K562 (cell line): Measurements from ENCODE around the gene ANKRD34A. TPM values are rescaled to one million over a fixed set of nuclear protein-coding genes. Genes with fewer than 3 reads are reported as not detected.

Source experiments
- ATAC-seq: fragments of 200-7000 bp; cut with Tn5 transposase; 3 replicates; pipeline ENCODE4 v1.9.1; 2020; ENCODE audit warnings: moderate library complexity
- BruUV-seq: library from RNA; stranded (reverse); fragments of 400-500 nt; replicated peaks from 2 replicates; lab custom pipeline; 2021; lab: Mats Ljungman, UMichigan
- CTCF ChIA-PET: fragments of 300-600 bp; formaldehyde crosslinking; extraction: SDS; loops from one replicate; lab custom pipeline; 2021; ENCODE audit warnings: low intra/inter-chr PET ratio; lab: Yijun Ruan, JAX
- POLR2A ChIA-PET: fragments of 300-600, 350-650 bp; sonication (Branson Sonifier 250); formaldehyde crosslinking; extraction: SDS; loops from one replicate; lab custom pipeline; 2021; ENCODE audit warnings: antibody characterized with exemption, inconsistent platforms; lab: Yijun Ruan, JAX
- DNase-seq, 4 experiments: peaks; one replicate each; pipeline versions ENCODE4 v3.0.0 to v3.0.0-alpha.2; 2011 to 2018; ENCODE audit warnings: low spot score in 3 of 4, mixed read lengths in 3 of 4; ENCODE audit errors: extremely low read depth in 1 of 4
- FAIRE-seq: peaks from 2 replicates; lab custom pipeline; 2011; peaks lifted over from hg19 to GRCh38; lab: Jason Lieb, UNC
- H2AFZ ChIP-seq: 2 replicates; pipeline ENCODE4 v1.6.0; 2011; ENCODE audit warnings: low read depth, low read length, control low read depth, inconsistent platforms
- H3K27ac ChIP-seq: fragments of 200-600 bp; 3 replicates; pipeline ENCODE4 v1.8.0; 2011; ENCODE audit warnings: low read depth, mild to moderate bottlenecking, control low read depth, inconsistent platforms, low read length, moderate library complexity, mixed read lengths; ENCODE audit errors: extremely low read depth
- H3K27me3 ChIP-seq, 2 experiments: fragments of 300-600 bp in 1 of 2; 2 replicates in 1 of 2; 3 replicates in 1 of 2; pipeline versions ENCODE4 v1.6.0 to v1.8.0; 2011; ENCODE audit warnings: inconsistent platforms in 2 of 2, low read length in 2 of 2, mild to moderate bottlenecking in 1 of 2, mixed read lengths in 1 of 2, moderate library complexity in 1 of 2; ENCODE audit not compliant: control insufficient read depth in 2 of 2, insufficient read depth in 2 of 2
- H3K36me3 ChIP-seq: fragments of 300-600 bp; 3 replicates; pipeline ENCODE4 v1.8.0; 2011; ENCODE audit warnings: mild to moderate bottlenecking, low read length, inconsistent platforms; ENCODE audit not compliant: control insufficient read depth, insufficient read depth
- H3K4me1 ChIP-seq, 2 experiments: fragments of 200-600 bp in 1 of 2; replicated peaks in 1 of 2; 2 replicates in 1 of 2; 3 replicates in 1 of 2; pipeline versions ENCODE4 v1.5.1 to v1.8.0; 2011; ENCODE audit warnings: inconsistent platforms in 2 of 2, low read length in 2 of 2, mild to moderate bottlenecking in 1 of 2, mixed read lengths in 1 of 2, moderate library complexity in 1 of 2; ENCODE audit not compliant: control insufficient read depth in 2 of 2, insufficient read depth in 2 of 2
- H3K4me2 ChIP-seq: 2 replicates; pipeline ENCODE4 v1.6.1; 2011; ENCODE audit warnings: low read length, control low read depth, inconsistent platforms, mixed read lengths; ENCODE audit not compliant: insufficient read depth
- H3K4me3 ChIP-seq: fragments of 200-600 bp; sonication (generic), shearing (Covaris generic); 2 replicates; pipeline ENCODE4 v1.5.1; 2016; ENCODE audit warnings: control low read depth, inconsistent platforms
- H3K79me2 ChIP-seq: fragments of 200-600 bp; 3 replicates; pipeline ENCODE4 v1.8.0; 2011; ENCODE audit warnings: low read length, inconsistent platforms; ENCODE audit not compliant: control insufficient read depth, insufficient read depth
- H3K9ac ChIP-seq, 2 experiments: 2 replicates each; pipeline versions ENCODE4 v1.6.0 to v1.6.1; 2011; ENCODE audit warnings: low read depth in 2 of 2, low read length in 2 of 2, control low read depth in 1 of 2, inconsistent platforms in 1 of 2, mild to moderate bottlenecking in 1 of 2, mixed read lengths in 1 of 2; ENCODE audit not compliant: insufficient read depth in 1 of 2
- H3K9me1 ChIP-seq: one replicate; pipeline ENCODE4 v1.6.0; 2011; ENCODE audit warnings: inconsistent platforms, mild to moderate bottlenecking, low read length, moderate library complexity; ENCODE audit not compliant: control insufficient read depth, insufficient read depth
- H3K9me3 ChIP-seq: replicated peaks from 2 replicates; pipeline ENCODE4 v1.5.1; 2011; ENCODE audit warnings: low read depth, low read length, inconsistent platforms; ENCODE audit not compliant: control insufficient read depth, insufficient read depth
- H4K20me1 ChIP-seq: replicated peaks from 2 replicates; pipeline ENCODE4 v1.6.1; 2011; ENCODE audit warnings: low read length, inconsistent platforms, mixed read lengths; ENCODE audit not compliant: control insufficient read depth, insufficient read depth
- EP300 ChIP-seq: IDR thresholded peaks from 2 replicates; pipeline ENCODE4 v1.6.1; 2012; ENCODE audit warnings: low read length, improper control_type of control experiment
- HDAC6 ChIP-seq: IDR thresholded peaks from 2 replicates; pipeline ENCODE4 v1.6.1; 2012; ENCODE audit warnings: low read depth, mild to moderate bottlenecking, control low read depth, inconsistent platforms, low read length, moderate library complexity
- KDM2B ChIP-seq: fragments of 250-450 bp; sonication (Bioruptor Pico); IDR thresholded peaks from 2 replicates; pipeline ENCODE4 v1.8.0; 2021; ENCODE audit warnings: mild to moderate bottlenecking, moderate library complexity
- MEIS2 ChIP-seq: fragments of 450-650 bp; IDR thresholded peaks from 2 replicates; pipeline ENCODE4 v1.6.1; 2014; ENCODE audit warnings: mild to moderate bottlenecking; ENCODE audit not compliant: partially characterized antibody
- PTRF ChIP-seq: fragments of 450-650 bp; IDR thresholded peaks from 2 replicates; pipeline ENCODE4 v1.6.1; 2016; ENCODE audit warnings: mild to moderate bottlenecking, missing genetic modification characterization, missing compliant biosample characterization
- STAT5A ChIP-seq: IDR thresholded peaks from 2 replicates; pipeline ENCODE4 v1.6.1; 2012; ENCODE audit warnings: low read length, inconsistent platforms, borderline replicate concordance
- ZNF12 ChIP-seq: sonication (generic); formaldehyde crosslinking; IDR thresholded peaks from 2 replicates; pipeline ENCODE4 v1.4.0; 2020; ENCODE audit warnings: mild to moderate bottlenecking, missing genetic modification reagents
- ZNF263 ChIP-seq: sonication (generic); formaldehyde crosslinking; IDR thresholded peaks from 2 replicates; pipeline ENCODE4 v1.8.0; 2022; ENCODE audit warnings: mild to moderate bottlenecking, missing genetic modification reagents, borderline replicate concordance
- ZNF655 ChIP-seq: fragments of 250-450 bp; sonication (Bioruptor Pico); IDR thresholded peaks from 2 replicates; pipeline ENCODE4 v1.5.0; 2021
- WGBS: fragments of 100-300 bp; shearing (Covaris generic); methylation state at CpG from one replicate; pipeline ENCODE4 v1.1.6; 2016; ENCODE audit warnings: low coverage, mixed read lengths; ENCODE audit not compliant: insufficient coverage; ENCODE audit errors: missing lambda C conversion rate; 5-methylcytosine and 5-hydroxymethylcytosine counted together
- in situ Hi-C: fragments of 300-500 bp; cut with MboI; formaldehyde crosslinking; loops from 4 replicates; pipeline ENCODE4 v1.15.0; 2018; ENCODE audit warnings: inconsistent platforms, mixed read lengths
- intact Hi-C: fragments of 100-400 bp; cut with micrococcal nuclease; formaldehyde crosslinking; loops from 2 replicates; pipeline ENCODE4 v1.14.2; 2022
- polyA plus RNA-seq, 8 experiments: library from polyadenylated mRNA; depleted of rRNA in 4 of 8; stranded (reverse) in 5 of 8; unstranded in 3 of 8; fragments of >200 nt; fragmentation: Nextera tagmentation in 2 of 8; fragmentation: Illumina TruSeq in 1 of 8; extraction: Ambion mirVana in 2 of 8; extraction: Trizol in 1 of 8; gene quantifications; 2 replicates each; pipeline versions ENCODE4 v1.2.1 to v1.2.3, GENCODE V29; 2011 to 2014; ENCODE audit warnings: inconsistent platforms in 1 of 8, missing spikeins in 1 of 8
- total RNA-seq, 7 experiments: library from RNA; depleted of rRNA in 6 of 7; stranded (reverse); fragments of >200 nt in 6 of 7; fragmentation: Illumina TruSeq in 2 of 7; extraction: Trizol in 2 of 7; gene quantifications; 2 replicates each; pipeline versions ENCODE4 v1.2.1 to v1.2.3, GENCODE V29; 2011 to 2021; ENCODE audit warnings: low replicate concordance in 1 of 7
- TF ChIP-seq, protein P1 (sequence below): sonication (generic); formaldehyde crosslinking; IDR thresholded peaks from 2 replicates; pipeline ENCODE4 v1.8.1; 2022; ENCODE audit warnings: missing genetic modification reagents
- TF ChIP-seq, protein P2 (sequence below): fragments of 250-450 bp; sonication (Bioruptor Pico); IDR thresholded peaks from 2 replicates; pipeline ENCODE4 v1.8.0; 2022; ENCODE audit warnings: moderate library complexity, mild to moderate bottlenecking, inconsistent platforms

ANKRD34A gene
- total and polyA plus RNA-seq, 9 of the 15 experiments (the other 6 are each of a cell fraction or from before 2014, with no cell fraction given) = 0.06 to 1.6 (median 0.43) TPM

- no peak overlapping the region for H3K4me2 ChIP-seq
- no TSS peak for BruUV-seq
- no peaks in the 10 kb centered on the region for H4K20me1 ChIP-seq
- WGBS = 3% methylated on average over 2 of the region's 2 CpGs
- no peaks in the 10 kb centered on the region for H3K36me3 ChIP-seq
- H3K4me1 ChIP-seq = peaks cover 8 to 18% of the 10 kb centered on the region in 2 experiments; a peak in 4 of 5 replicates
- TF ChIP-seq HDAC6 (no peak), MEIS2 (peak; percentile 4)
- ChIA-PET POLR2A (interaction anchor here (1.1 to 2.2 kb wide), 4 partner anchors 8 to 36 kb away, joined by 3 to 15 read pairs (median 6); partner anchors contain the start of genes ANKRD34A, POLR3GL and RBM8A), CTCF (no interaction called here)
- peaks cover 29% of the 10 kb centered on the region for H3K79me2 ChIP-seq
- FAIRE-seq = no peak
- no peak overlapping the region for H2AFZ ChIP-seq
- ATAC-seq = no peak
- no peak overlapping the region for H3K27ac ChIP-seq
- no peaks in the 10 kb centered on the region for H3K9me1 ChIP-seq
- intact Hi-C loops (no loop called here), in situ Hi-C loops (no loop called here)
- H3K27me3 ChIP-seq = no peaks in the 10 kb centered on the region
- no peak overlapping the region; a peak in 1 of 4 replicates for H3K9ac ChIP-seq
- H3K9me3 ChIP-seq = no peaks in the 10 kb centered on the region
- H3K4me3 ChIP-seq = no peak overlapping the region
- DNase-seq = no peak
Observed at GRCh38 chr1:145955436-145955835, 8.9 kb downstream of the ANKRD34A start.

- Histone ChIP-seq H3K4me3 (no peak overlapping the region), H4K20me1 (no peaks in the 10 kb centered on the region), H3K4me2 (no peak overlapping the region), H3K27me3 (no peaks in the 10 kb centered on the region), H3K9me3 (no peaks in the 10 kb centered on the region), H3K27ac (no peak overlapping the region), H3K36me3 (no peaks in the 10 kb centered on the region), H3K79me2 (peaks cover 29% of the 10 kb centered on the region), H3K9me1 (no peaks in the 10 kb centered on the region), H3K4me1 (peaks cover 4 to 18% of the 10 kb centered on the region in 2 experiments; a peak in 4 of 5 replicates), H3K9ac (no peak overlapping the region), H2AFZ (no peak overlapping the region)
- intact Hi-C loops (no loop called here), in situ Hi-C loops (no loop called here)
- FAIRE-seq = no peak
- ChIA-PET CTCF (interaction anchor here (0.7 kb wide), 1 partner anchor 109 kb away, joined by 3 read pairs; no protein-coding TSS in a partner anchor), POLR2A (interaction anchor here (0.9 to 2.2 kb wide), 3 partner anchors 10 to 26 kb away, joined by 3 to 15 read pairs (median 4); partner anchors contain the start of genes ANKRD34A and POLR3GL)
- WGBS = 82% methylated on average over 6 of the region's 6 CpGs
- no TSS peak for BruUV-seq
- no peak for DNase-seq
- ATAC-seq = no peak
- TF ChIP-seq ZNF655 (no peak), ZNF263 (CRISPR knock-in tag) (no peak), EP300 (no peak), PTRF (no peak), ZNF12 (CRISPR knock-in tag) (no peak), STAT5A (no peak), KDM2B (no peak)
- TF ChIP-seq, protein P1, sequence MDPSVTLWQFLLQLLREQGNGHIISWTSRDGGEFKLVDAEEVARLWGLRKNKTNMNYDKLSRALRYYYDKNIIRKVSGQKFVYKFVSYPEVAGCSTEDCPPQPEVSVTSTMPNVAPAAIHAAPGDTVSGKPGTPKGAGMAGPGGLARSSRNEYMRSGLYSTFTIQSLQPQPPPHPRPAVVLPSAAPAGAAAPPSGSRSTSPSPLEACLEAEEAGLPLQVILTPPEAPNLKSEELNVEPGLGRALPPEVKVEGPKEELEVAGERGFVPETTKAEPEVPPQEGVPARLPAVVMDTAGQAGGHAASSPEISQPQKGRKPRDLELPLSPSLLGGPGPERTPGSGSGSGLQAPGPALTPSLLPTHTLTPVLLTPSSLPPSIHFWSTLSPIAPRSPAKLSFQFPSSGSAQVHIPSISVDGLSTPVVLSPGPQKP (CRISPR knock-in tag) = no peak
- TF ChIP-seq, protein P2, sequence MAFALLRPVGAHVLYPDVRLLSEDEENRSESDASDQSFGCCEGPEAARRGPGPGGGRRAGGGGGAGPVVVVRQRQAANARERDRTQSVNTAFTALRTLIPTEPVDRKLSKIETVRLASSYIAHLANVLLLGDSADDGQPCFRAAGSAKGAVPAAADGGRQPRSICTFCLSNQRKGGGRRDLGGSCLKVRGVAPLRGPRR (CRISPR knock-in tag) = no peak
Observed at GRCh38 chr1:145953861-145954260, 10.5 kb downstream of the ANKRD34A start.
